ENCODE data around the gene MMP1.

DNA sequence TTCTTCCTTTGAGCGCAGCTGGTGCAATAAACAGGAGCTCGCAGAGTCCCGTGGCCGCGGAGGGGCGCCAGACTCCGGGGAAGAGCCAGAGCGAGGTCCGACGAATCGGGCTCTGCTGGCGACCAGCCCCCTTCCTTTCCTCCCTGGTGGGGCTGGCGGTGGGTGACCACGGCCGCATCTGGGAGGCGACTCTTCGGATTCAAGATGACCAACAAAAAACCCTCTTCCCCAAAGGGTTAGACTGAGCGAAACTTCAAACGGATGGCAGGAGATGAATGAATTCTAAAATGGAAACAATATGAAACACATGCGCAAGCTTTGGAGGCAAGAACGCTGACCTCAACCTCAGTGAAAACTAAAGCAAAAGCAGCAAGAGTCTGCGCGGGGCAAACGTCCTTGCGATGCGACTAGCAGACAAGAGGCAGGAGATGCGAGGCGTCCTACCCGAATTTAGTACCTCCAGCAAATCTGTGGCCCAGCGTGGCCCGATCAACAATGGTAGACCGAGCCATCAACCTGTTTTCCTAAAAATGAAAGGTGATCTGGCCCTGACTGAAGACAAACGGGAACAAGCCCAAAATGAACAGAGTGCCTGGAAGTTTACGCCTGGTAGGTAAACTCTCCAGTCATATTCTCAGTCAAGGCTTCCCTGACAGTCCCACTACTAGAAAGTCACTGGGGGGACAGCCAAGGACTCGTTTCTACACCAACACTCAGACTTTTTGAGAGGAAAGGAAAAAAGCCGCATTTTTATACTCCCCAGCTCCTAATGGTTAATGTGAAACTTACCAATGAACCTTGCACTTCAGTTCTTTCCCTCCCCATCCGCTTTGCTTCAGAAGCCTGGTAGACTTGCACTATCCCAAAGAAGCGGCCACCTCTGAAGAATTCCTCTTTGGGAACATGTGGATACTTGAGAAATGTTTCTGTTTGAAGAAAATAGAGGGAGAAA, 33.8 kb upstream of the MMP1 start:
- TF ChIP-seq, protein P1, sequence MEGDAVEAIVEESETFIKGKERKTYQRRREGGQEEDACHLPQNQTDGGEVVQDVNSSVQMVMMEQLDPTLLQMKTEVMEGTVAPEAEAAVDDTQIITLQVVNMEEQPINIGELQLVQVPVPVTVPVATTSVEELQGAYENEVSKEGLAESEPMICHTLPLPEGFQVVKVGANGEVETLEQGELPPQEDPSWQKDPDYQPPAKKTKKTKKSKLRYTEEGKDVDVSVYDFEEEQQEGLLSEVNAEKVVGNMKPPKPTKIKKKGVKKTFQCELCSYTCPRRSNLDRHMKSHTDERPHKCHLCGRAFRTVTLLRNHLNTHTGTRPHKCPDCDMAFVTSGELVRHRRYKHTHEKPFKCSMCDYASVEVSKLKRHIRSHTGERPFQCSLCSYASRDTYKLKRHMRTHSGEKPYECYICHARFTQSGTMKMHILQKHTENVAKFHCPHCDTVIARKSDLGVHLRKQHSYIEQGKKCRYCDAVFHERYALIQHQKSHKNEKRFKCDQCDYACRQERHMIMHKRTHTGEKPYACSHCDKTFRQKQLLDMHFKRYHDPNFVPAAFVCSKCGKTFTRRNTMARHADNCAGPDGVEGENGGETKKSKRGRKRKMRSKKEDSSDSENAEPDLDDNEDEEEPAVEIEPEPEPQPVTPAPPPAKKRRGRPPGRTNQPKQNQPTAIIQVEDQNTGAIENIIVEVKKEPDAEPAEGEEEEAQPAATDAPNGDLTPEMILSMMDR (IDR thresholded peaks at IDR 0.05) = no peak
- TF ChIP-seq ZFX (IDR thresholded peaks at IDR 0.05; ENCODE audit: borderline replicate concordance) = no peak
